WTC11 (cell line): ENCODE data around the gene ERBB2. TPM values are rescaled to one million over a fixed set of nuclear protein-coding genes. Genes with fewer than 3 reads are reported as not detected.

Source experiments
- ATAC-seq: fragments of 200-7000 bp; cut with Tn5 transposase; 2 replicates; pipeline ENCODE4 v1.10.0; 2021; ENCODE audit warnings: mild to moderate bottlenecking, moderate library complexity
- CTCF ChIA-PET: fragments of 300-600 bp; sonication (Branson Sonifier 250); formaldehyde crosslinking; loops from one replicate; lab custom pipeline; 2021; ENCODE audit warnings: antibody characterized with exemption; lab: Charles Lee
- POLR2A ChIA-PET: fragments of 350-600 bp; sonication (Branson Sonifier 250); formaldehyde crosslinking; loops from one replicate; lab custom pipeline; 2021; ENCODE audit warnings: antibody characterized with exemption; lab: Charles Lee
- DNase-seq: peaks from one replicate; pipeline ENCODE4 v3.0.0; 2021; ENCODE audit warnings: low spot score
- H3K27ac Mint-ChIP-seq: 2 replicates; pipeline ENCODE4 v1.8.0; 2021; ENCODE audit warnings: mixed read lengths
- H3K27me3 Mint-ChIP-seq: 2 replicates; pipeline ENCODE4 v1.8.0; 2021; ENCODE audit warnings: low read depth, mild to moderate bottlenecking, moderate library complexity, mixed read lengths
- H3K36me3 Mint-ChIP-seq: 2 replicates; pipeline ENCODE4 v1.8.0; 2021; ENCODE audit warnings: mixed read lengths
- H3K4me1 Mint-ChIP-seq: 2 replicates; pipeline ENCODE4 v1.8.0; 2022; ENCODE audit warnings: mixed read lengths
- H3K4me3 Mint-ChIP-seq: 2 replicates; pipeline ENCODE4 v1.8.0; 2021; ENCODE audit warnings: mild to moderate bottlenecking, moderate library complexity, mixed read lengths
- H3K9me3 Mint-ChIP-seq: 2 replicates; pipeline ENCODE4 v1.8.0; 2021; ENCODE audit warnings: mixed read lengths
- ARID4B ChIP-seq: sonication (generic); formaldehyde crosslinking; IDR thresholded peaks from 2 replicates; pipeline ENCODE4 v1.8.0; 2023; ENCODE audit warnings: missing genetic modification reagents, mild to moderate bottlenecking, borderline replicate concordance
- ATF3 ChIP-seq: sonication (generic); formaldehyde crosslinking; conservative IDR thresholded peaks from 2 replicates; pipeline ENCODE4 v1.8.1; 2022; ENCODE audit warnings: mild to moderate bottlenecking, missing genetic modification reagents
- ETV6 ChIP-seq: sonication (generic); formaldehyde crosslinking; IDR thresholded peaks from 2 replicates; pipeline ENCODE4 v1.8.1; 2022; ENCODE audit warnings: mild to moderate bottlenecking, missing genetic modification reagents
- FOXP4 ChIP-seq: sonication (generic); formaldehyde crosslinking; IDR thresholded peaks from 2 replicates; pipeline ENCODE4 v1.8.0; 2022; ENCODE audit warnings: mild to moderate bottlenecking, missing genetic modification reagents
- HMGXB4 ChIP-seq: sonication (generic); formaldehyde crosslinking; IDR thresholded peaks from 2 replicates; pipeline ENCODE4 v1.8.1; 2023; ENCODE audit warnings: mild to moderate bottlenecking, moderate library complexity, missing genetic modification reagents
- NR3C1 ChIP-seq: sonication (generic); formaldehyde crosslinking; conservative IDR thresholded peaks from 2 replicates; pipeline ENCODE4 v1.8.1; 2023; ENCODE audit warnings: low read depth, mild to moderate bottlenecking, missing genetic modification reagents
- PRDM15 ChIP-seq: sonication (generic); formaldehyde crosslinking; IDR thresholded peaks from 2 replicates; pipeline ENCODE4 v1.8.0; 2022; ENCODE audit warnings: missing genetic modification reagents
- RELA ChIP-seq: sonication (generic); formaldehyde crosslinking; IDR thresholded peaks from 2 replicates; pipeline ENCODE4 v1.8.1; 2022; ENCODE audit warnings: missing genetic modification reagents, mild to moderate bottlenecking, borderline replicate concordance
- SOX15 ChIP-seq: fragments of 250-450 bp; sonication (Bioruptor Pico); IDR thresholded peaks from 2 replicates; pipeline ENCODE4 v1.9.0; 2021; ENCODE audit warnings: mild to moderate bottlenecking
- SP1 ChIP-seq: sonication (generic); formaldehyde crosslinking; conservative IDR thresholded peaks from 2 replicates; pipeline ENCODE4 v1.8.1; 2022; ENCODE audit warnings: missing genetic modification reagents
- STAT6 ChIP-seq: sonication (generic); formaldehyde crosslinking; conservative IDR thresholded peaks from 2 replicates; pipeline ENCODE4 v1.8.1; 2023; ENCODE audit warnings: mild to moderate bottlenecking, low read depth, missing genetic modification reagents, moderate library complexity
- TEAD1 ChIP-seq: sonication (generic); formaldehyde crosslinking; IDR thresholded peaks from 2 replicates; pipeline ENCODE4 v1.8.0; 2022; ENCODE audit warnings: mild to moderate bottlenecking, missing genetic modification reagents
- USF2 ChIP-seq: sonication (generic); formaldehyde crosslinking; IDR thresholded peaks from 2 replicates; pipeline ENCODE4 v1.8.1; 2023; ENCODE audit warnings: mild to moderate bottlenecking, missing genetic modification reagents, moderate library complexity
- ZBTB21 ChIP-seq: sonication (generic); formaldehyde crosslinking; IDR thresholded peaks from 2 replicates; pipeline ENCODE4 v1.8.1; 2023; ENCODE audit warnings: mild to moderate bottlenecking, missing genetic modification reagents, borderline replicate concordance
- total RNA-seq: library from RNA; stranded (reverse); gene quantifications from 3 replicates; pipeline ENCODE4 v1.2.3, GENCODE V29; 2021

ERBB2 gene
- total RNA-seq, 1 experiment from 2014 or later, result 209 TPM

GRCh38 chr17:39737760-39738567 is 38.1 kb downstream of the ERBB2 start, which contains the start of gene GRB7 (continued):
- TF ChIP-seq ETV6 (CRISPR knock-in tag) (peak; percentile 60; the same call in 1 of the 2 replicates), SP1 (CRISPR knock-in tag) (peak; percentile 59; the same call in 1 of the 2 replicates), TEAD1 (CRISPR knock-in tag) (no peak; the same call in 1 of the 2 replicates), ZBTB21 (CRISPR knock-in tag) (0 out of 2 replicates have a peak, but pooled peaks have one; percentile 45), RELA (no peak), USF2 (CRISPR knock-in tag) (0 out of 2 replicates have a peak, but pooled peaks have one; percentile 14), NR3C1 (no peak), FOXP4 (CRISPR knock-in tag) (0 out of 2 replicates have a peak, but pooled peaks have one; percentile 66), PRDM15 (no peak), ARID4B (CRISPR knock-in tag) (no peak)

GRCh38 chr17:39738568-39738901 is 38.7 kb downstream of the ERBB2 start:
- no peaks in the 10 kb centered on the region for H3K9me3 Mint-ChIP-seq
- TF ChIP-seq ATF3 (no peak), HMGXB4 (CRISPR knock-in tag) (0 out of 2 replicates have a peak, but pooled peaks have one; percentile 12), STAT6 (no peak), SOX15 (CRISPR knock-in tag) (no peak)
- H3K27ac Mint-ChIP-seq, result peak overlapping the region; percentile 95
- DNase-seq (peak; percentile 63), ATAC-seq (peak; percentile 3)
- H3K27me3 Mint-ChIP-seq, result no peaks in the 10 kb centered on the region; the same call in 1 of the 2 replicates
- H3K36me3 Mint-ChIP-seq, result peaks cover 6% of the 10 kb centered on the region
- CTCF ChIA-PET, result interaction anchor here (0.7 to 3.0 kb wide), 6 partner anchors 9 to 117 kb away, joined by 3 to 32 read pairs (median 5); partner anchors contain the start of gene MIEN1
- POLR2A ChIA-PET, result interaction anchor here (1.5 to 2.4 kb wide), 3 partner anchors 15 to 39 kb away, joined by 6 to 10 read pairs (median 7); partner anchors contain the start of gene ERBB2
- H3K4me3 Mint-ChIP-seq, result peak overlapping the region; percentile 91
- H3K4me1 Mint-ChIP-seq, result peaks cover 38% of the 10 kb centered on the region
